H1 (cell line): ENCODE measurements around the gene MKLN1. TPM values are rescaled to one million over a fixed set of nuclear protein-coding genes. Genes with fewer than 3 reads are reported as not detected.

Source experiments
- CTCF ChIA-PET: fragments of 300-600 bp; sonication (Branson Sonifier 250); formaldehyde crosslinking; loops from one replicate; lab custom pipeline; 2021; ENCODE audit not compliant: partially characterized antibody; lab: Charles Lee
- POLR2A ChIA-PET: fragments of 300-600 bp; sonication (Branson Sonifier 250); formaldehyde crosslinking; loops from one replicate; lab custom pipeline; 2021; ENCODE audit warnings: inconsistent platforms; ENCODE audit not compliant: partially characterized antibody; lab: Charles Lee
- DNase-seq, 2 experiments: peaks; one replicate each; pipeline versions ENCODE4 v3.0.0 to v3.0.0-alpha.2; 2010 to 2022; ENCODE audit warnings: low spot score in 2 of 2, low read depth in 1 of 2, mixed read lengths in 1 of 2
- FAIRE-seq: peaks from 2 replicates; lab custom pipeline; 2011; peaks lifted over from hg19 to GRCh38; lab: Jason Lieb, UNC
- H2AFZ ChIP-seq: 2 replicates; pipeline ENCODE4 v1.8.1; 2012; ENCODE audit warnings: low read length, inconsistent platforms
- H2AK5ac ChIP-seq: 2 replicates; pipeline ENCODE4 v1.6.1; 2013; ENCODE audit warnings: low read depth, low read length
- H2BK120ac ChIP-seq: replicated peaks from 2 replicates; pipeline ENCODE3; 2013; ENCODE audit warnings: low read depth, low read length, inconsistent platforms
- H2BK12ac ChIP-seq: 2 replicates; pipeline ENCODE4 v1.6.1; 2013; ENCODE audit warnings: low read depth, low read length
- H2BK15ac ChIP-seq: 2 replicates; pipeline ENCODE4 v1.6.1; 2013; ENCODE audit warnings: low read length
- H2BK20ac ChIP-seq: 2 replicates; pipeline ENCODE4 v1.6.1; 2013; ENCODE audit warnings: low read length
- H2BK5ac ChIP-seq: 2 replicates; pipeline ENCODE4 v1.6.1; 2013; ENCODE audit warnings: low read depth, low read length
- H3K14ac ChIP-seq: 2 replicates; pipeline ENCODE4 v1.6.1; 2013; ENCODE audit warnings: inconsistent platforms; ENCODE audit not compliant: insufficient read length
- H3K18ac ChIP-seq: 2 replicates; pipeline ENCODE4 v1.6.1; 2013; ENCODE audit warnings: low read length; ENCODE audit errors: extremely low read depth
- H3K23ac ChIP-seq: 2 replicates; pipeline ENCODE4 v1.6.1; 2013; ENCODE audit warnings: inconsistent platforms; ENCODE audit not compliant: insufficient read length
- H3K23me2 ChIP-seq: 2 replicates; pipeline ENCODE4 v1.6.1; 2013; ENCODE audit warnings: low read depth, low read length
- H3K27ac ChIP-seq: 2 replicates; pipeline ENCODE4 v1.6.1; 2011; ENCODE audit warnings: low read depth, low read length, inconsistent platforms
- H3K27me3 ChIP-seq, 4 experiments: replicated peaks in 1 of 4; 1 replicate in 1 of 4; 2 replicates in 3 of 4; pipeline versions ENCODE4 v1.6.1 to v1.8.1; 2011 to 2013; ENCODE audit warnings: low read length in 3 of 4, mild to moderate bottlenecking in 3 of 4, inconsistent platforms in 2 of 4, mixed read lengths in 2 of 4, moderate library complexity in 1 of 4; ENCODE audit not compliant: control insufficient read depth in 3 of 4, insufficient read depth in 3 of 4; ENCODE audit errors: extremely low read depth in 1 of 4
- H3K36me3 ChIP-seq, 4 experiments: 2 replicates each; pipeline versions ENCODE4 v1.6.1 to v1.8.1; 2011 to 2013; ENCODE audit warnings: mild to moderate bottlenecking in 4 of 4, low read length in 3 of 4, moderate library complexity in 2 of 4, control low read depth in 1 of 4, inconsistent platforms in 1 of 4; ENCODE audit not compliant: insufficient read depth in 4 of 4, control insufficient read depth in 2 of 4
- H3K4ac ChIP-seq: replicated peaks from 2 replicates; pipeline ENCODE3; 2013; ENCODE audit warnings: low read length, low read depth, mixed read lengths, inconsistent platforms; ENCODE audit not compliant: insufficient read length
- H3K4me1 ChIP-seq, 4 experiments: replicated peaks in 1 of 4; 1 replicate in 1 of 4; 2 replicates in 3 of 4; pipeline versions ENCODE4 v1.6.1 to v1.8.1; 2011 to 2013; ENCODE audit warnings: low read length in 3 of 4, inconsistent platforms in 2 of 4, mixed read lengths in 1 of 4; ENCODE audit not compliant: insufficient read depth in 4 of 4, control insufficient read depth in 3 of 4
- H3K4me2 ChIP-seq, 2 experiments: 2 replicates each; pipeline versions ENCODE4 v1.6.1 to v1.8.1; 2011 to 2013; ENCODE audit warnings: low read depth in 2 of 2, low read length in 2 of 2, control low read depth in 1 of 2, inconsistent platforms in 1 of 2, mild to moderate bottlenecking in 1 of 2; ENCODE audit not compliant: insufficient read depth in 1 of 2
- H3K4me3 ChIP-seq, 4 experiments: fragments of 200-600, 300-600 bp in 1 of 4; sonication (generic), shearing (Covaris generic), sonication (Bioruptor Twin) in 1 of 4; 2 replicates each; pipeline versions ENCODE4 v1.5.1 to v1.8.1; 2011 to 2016; ENCODE audit warnings: low read length in 4 of 4, low read depth in 3 of 4, control low read depth in 2 of 4, inconsistent platforms in 2 of 4, mild to moderate bottlenecking in 2 of 4, mixed read lengths in 1 of 4, moderate library complexity in 1 of 4; ENCODE audit not compliant: insufficient read depth in 2 of 4; ENCODE audit errors: extremely low read depth in 1 of 4
- H3K56ac ChIP-seq: replicated peaks from 2 replicates; pipeline ENCODE3; 2013; ENCODE audit warnings: low read depth, mild to moderate bottlenecking, mixed read lengths, low read length, inconsistent platforms; ENCODE audit not compliant: insufficient read length
- H3K79me1 ChIP-seq: 2 replicates; pipeline ENCODE4 v1.6.1; 2013; ENCODE audit warnings: low read depth, low read length, control low read depth
- H3K79me2 ChIP-seq, 2 experiments: 2 replicates each; pipeline versions ENCODE4 v1.6.1 to v1.8.1; 2012 to 2013; ENCODE audit warnings: low read length in 2 of 2, mild to moderate bottlenecking in 2 of 2, inconsistent platforms in 1 of 2; ENCODE audit not compliant: insufficient read depth in 2 of 2, control insufficient read depth in 1 of 2
- H3K9ac ChIP-seq, 4 experiments: replicated peaks in 1 of 4; 1 replicate in 1 of 4; 2 replicates in 3 of 4; pipeline versions ENCODE4 v1.6.1 to v1.8.1; 2011 to 2013; ENCODE audit warnings: low read depth in 3 of 4, low read length in 3 of 4, control low read depth in 2 of 4, mild to moderate bottlenecking in 2 of 4, moderate library complexity in 2 of 4, inconsistent platforms in 1 of 4; ENCODE audit errors: extremely low read depth in 1 of 4
- H3K9me3 ChIP-seq, 2 experiments: 2 replicates each; pipeline versions ENCODE4 v1.6.1 to v1.8.1; 2012 to 2013; ENCODE audit warnings: mild to moderate bottlenecking in 2 of 2, moderate library complexity in 2 of 2, control low read depth in 1 of 2, inconsistent platforms in 1 of 2, low read depth in 1 of 2, low read length in 1 of 2, mixed read lengths in 1 of 2; ENCODE audit not compliant: insufficient read depth in 2 of 2
- H4K20me1 ChIP-seq, 2 experiments: replicated peaks in 1 of 2; 2 replicates each; pipeline versions ENCODE3 to v1.8.1; 2011 to 2013; ENCODE audit warnings: inconsistent platforms in 2 of 2, low read length in 2 of 2, mild to moderate bottlenecking in 1 of 2; ENCODE audit not compliant: insufficient read depth in 2 of 2, control insufficient read depth in 1 of 2
- H4K5ac ChIP-seq: 2 replicates; pipeline ENCODE4 v1.6.1; 2013; ENCODE audit warnings: low read length, low read depth, mixed read lengths, inconsistent platforms; ENCODE audit not compliant: insufficient read length
- H4K8ac ChIP-seq: 2 replicates; pipeline ENCODE4 v1.8.0; 2013; ENCODE audit warnings: mild to moderate bottlenecking, moderate library complexity, low read length, inconsistent platforms; ENCODE audit not compliant: insufficient read depth; ENCODE audit errors: extremely low read depth
- H4K91ac ChIP-seq: replicated peaks from 2 replicates; pipeline ENCODE3; 2013; ENCODE audit warnings: low read length, mixed read lengths, inconsistent platforms; ENCODE audit not compliant: insufficient read length
- ASH2L ChIP-seq: fragments of 200-600, 300-600 bp; sonication (generic); IDR thresholded peaks from one replicate; pipeline ENCODE4 v1.7.1; 2017; ENCODE audit warnings: low read length
- CHD1 ChIP-seq: IDR thresholded peaks from 2 replicates; pipeline ENCODE4 v1.6.1; 2012; ENCODE audit warnings: low read depth, low read length, improper control_type of control experiment
- HDAC6 ChIP-seq: IDR thresholded peaks from one replicate; pipeline ENCODE4 v1.7.1; 2012; ENCODE audit warnings: low read depth, mild to moderate bottlenecking, inconsistent platforms, low read length, moderate library complexity
- NRF1 ChIP-seq: IDR thresholded peaks from 2 replicates; pipeline ENCODE4 v1.6.1; 2011; ENCODE audit warnings: mild to moderate bottlenecking, low read depth, low read length, improper control_type of control experiment
- SIN3A ChIP-seq, 2 experiments: IDR thresholded peaks in 1 of 2; conservative IDR thresholded peaks in 1 of 2; 2 replicates each; pipeline ENCODE4 v1.6.1; 2011 to 2012; ENCODE audit warnings: low read length in 2 of 2, improper control_type of control experiment in 1 of 2, low read depth in 1 of 2, mild to moderate bottlenecking in 1 of 2
- TAF1 ChIP-seq: IDR thresholded peaks from 2 replicates; pipeline ENCODE4 v1.6.1; 2011; ENCODE audit warnings: mild to moderate bottlenecking, low read depth, low read length
- WGBS, 2 experiments: shearing (Covaris generic) in 1 of 2; methylation state at CpG; one replicate each; pipeline versions ENCODE4 v1.1.6 to v1.1.7; 2013 to 2015; ENCODE audit warnings: low lambda C conversion rate in 2 of 2, mixed read lengths in 2 of 2, inconsistent platforms in 1 of 2, low coverage in 1 of 2, missing lambda C conversion rate in 1 of 2; ENCODE audit not compliant: insufficient replicate concordance in 2 of 2, insufficient coverage in 1 of 2, insufficient read length in 1 of 2; ENCODE audit errors: extremely low coverage in 1 of 2, missing lambda C conversion rate in 1 of 2; 5-methylcytosine and 5-hydroxymethylcytosine counted together
- polyA plus RNA-seq, 7 experiments: library from polyadenylated mRNA; depleted of rRNA in 3 of 7; stranded (reverse) in 5 of 7; unstranded in 2 of 7; fragments of >200 nt in 5 of 7; fragments of 200-250 nt in 2 of 7; gene quantifications; 1 replicate in 5 of 7; 2 replicates in 1 of 7; 4 replicates in 1 of 7; pipeline versions ENCODE4 v1.2.1 to v1.2.3, GENCODE V29; 2011 to 2013; ENCODE audit warnings: missing spikeins in 2 of 7, mixed read lengths in 2 of 7
- total RNA-seq: library from RNA; stranded (reverse); fragmentation: NEBNext Ultra II Directional; extraction: Animal tissue kit (Norgen Biotek cat#: 25700); gene quantifications from 2 replicates; pipeline ENCODE4 v1.2.1, GENCODE V29; 2021

The MKLN1 gene
- total and polyA plus RNA-seq, 2 of the 8 experiments (the other 6 are each of a cell fraction or from before 2014, with no cell fraction given) = 22.3 to 50.9 TPM

DNA sequence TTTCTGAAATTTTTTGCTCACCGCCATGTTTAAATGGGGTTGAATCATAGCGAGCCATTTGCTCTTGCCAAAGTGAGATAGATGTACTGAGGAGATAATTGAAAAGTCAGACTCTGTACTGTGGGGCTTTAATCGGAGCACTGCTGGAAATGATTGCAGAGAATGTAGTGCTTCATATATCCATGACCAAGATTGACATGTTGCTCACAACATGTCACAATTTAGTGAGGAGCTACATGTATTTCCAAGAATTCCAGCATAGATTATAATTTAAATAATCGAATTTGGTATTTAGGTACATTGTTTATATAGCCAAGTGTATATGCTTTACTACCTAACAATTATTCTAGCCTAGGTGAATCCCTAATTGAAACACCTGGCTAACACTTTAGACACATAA lies 162.2 kb downstream of the MKLN1 start:
- Histone ChIP-seq H2AFZ (no peak overlapping the region), H3K36me3 (0 out of 8 replicates have a peak, but pooled peaks cover 0 to 2% (median 0%) of the 10 kb centered on the region in 4 experiments), H2AK5ac (no peak overlapping the region), H3K79me1 (no peaks in the 10 kb centered on the region), H2BK12ac (no peak overlapping the region), H3K79me2 (no peaks in the 10 kb centered on the region), H3K18ac (no peak overlapping the region), H2BK120ac (no peak overlapping the region), H2BK20ac (no peak overlapping the region), H3K4ac (no peak overlapping the region), H4K91ac (no peak overlapping the region), H2BK5ac (no peak overlapping the region), H3K14ac (no peak overlapping the region), H3K23me2 (no peaks in the 10 kb centered on the region), H3K27me3 (no peaks in the 10 kb centered on the region)
- no peak for DNase-seq
- POLR2A ChIA-PET = interaction anchor here (1.4 kb wide), 1 partner anchor 165 kb away, joined by 3 read pairs; no protein-coding TSS in a partner anchor
- TF ChIP-seq ASH2L (no peak), SIN3A (conservative IDR thresholded peaks at IDR 0.05 in 1 of 2, IDR thresholded peaks at IDR 0.05 in 1 of 2; ENCODE audit: low read depth in 1 of 2, low read length in 2 of 2) (no peak), TAF1 (no peak), HDAC6 (no peak), CHD1 (no peak), NRF1 (no peak)
- TF ChIP-seq, all 59 proteins: peak for 0
- Histone ChIP-seq H2BK15ac (no peak overlapping the region), H3K4me3 (no peak overlapping the region), H3K27ac (no peak overlapping the region), H4K8ac (no peak overlapping the region), H3K9ac (no peak overlapping the region), H4K20me1 (peaks cover 0 to 2% of the 10 kb centered on the region in 2 experiments), H4K5ac (no peak overlapping the region), H3K4me2 (no peak overlapping the region), H3K56ac (no peak overlapping the region), H3K23ac (no peak overlapping the region), H3K4me1 (no peaks in the 10 kb centered on the region), H3K9me3 (no peaks in the 10 kb centered on the region)
- CTCF ChIA-PET = interaction anchor here (1.1 to 1.9 kb wide), 4 partner anchors 11 to 508 kb away, joined by 3 to 7 read pairs (median 6); no protein-coding TSS in a partner anchor
- WGBS, 2 experiments = 88% methylated on average over 4 of the region's 4 CpGs; no CpG with 5 or more reads in 1 of the 2 experiments
- no peak for FAIRE-seq
